Measurements from ENCODE around the gene CACNA2D3.

GRCh38 chr3:54424292-54424691, 301.9 kb downstream of the CACNA2D3 start:
- TF ChIP-seq POLR2AphosphoS5 (IDR thresholded peaks at IDR 0.05; ENCODE audit: borderline replicate concordance, low read depth, low read length), result no peak
- no peak for TF ChIP-seq EZH2 (IDR thresholded peaks at IDR 0.05)
- no peak for TF ChIP-seq FOXP2 (optimal IDR thresholded peaks at IDR 0.05; ENCODE audit: control extremely low read depth, extremely low read length, insufficient read depth)
